PFSK-1 (cell line): ENCODE results near the gene PRSS48.

ENCODE experiments used
- FOXP2 ChIP-seq: optimal IDR thresholded peaks from 2 replicates; pipeline ENCODE3; 2011; ENCODE audit warnings: borderline replicate concordance, control low read depth, inconsistent platforms; ENCODE audit not compliant: insufficient read depth; ENCODE audit errors: extremely low read length, extremely low read depth
- POLR2AphosphoS5 ChIP-seq: IDR thresholded peaks from 2 replicates; pipeline ENCODE4 v1.6.1; 2012; ENCODE audit warnings: low read depth, mild to moderate bottlenecking, control low read depth, low read length, moderate library complexity
- SIN3A ChIP-seq: IDR thresholded peaks from 2 replicates; pipeline ENCODE4 v1.6.1; 2012; ENCODE audit warnings: mild to moderate bottlenecking, low read length, moderate library complexity, borderline replicate concordance; ENCODE audit not compliant: insufficient read depth

GRCh38 chr4:151339467-151339866 lies 62.5 kb downstream of the PRSS48 start:
- TF ChIP-seq POLR2AphosphoS5 (no peak), SIN3A (no peak), FOXP2 (no peak)
